Measurements from ENCODE around the gene STXBP4.

Gene STXBP4

DNA sequence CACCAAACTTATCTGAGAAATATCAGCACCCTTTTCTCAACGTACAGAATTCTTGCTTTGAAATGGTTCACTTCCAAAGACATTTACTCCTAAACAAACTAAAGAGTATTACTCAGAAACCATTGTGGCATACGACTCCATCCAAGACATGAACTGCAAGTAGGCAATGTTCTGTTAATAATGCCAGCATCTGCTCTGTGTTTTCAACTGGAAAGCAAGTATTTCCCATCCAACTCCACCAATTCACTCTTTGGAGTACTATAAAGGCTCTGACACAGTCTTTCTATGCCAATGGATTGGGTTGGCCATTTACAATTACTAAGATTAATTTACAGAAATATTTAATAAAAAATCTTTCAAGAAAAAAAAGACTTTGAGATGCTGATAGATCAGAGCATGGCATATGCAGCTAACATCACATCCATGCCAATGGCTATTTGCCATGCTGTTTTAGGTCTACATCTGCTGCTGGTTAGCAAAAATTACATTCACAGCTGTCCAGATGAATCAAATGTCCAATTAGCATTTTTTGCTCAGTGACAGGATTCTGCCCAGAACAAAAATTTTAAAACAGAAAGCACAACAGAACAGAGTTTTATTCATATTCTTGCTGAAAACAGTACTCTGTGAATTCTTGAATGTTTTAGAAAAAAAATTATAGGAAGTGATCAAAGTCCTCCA lies 230.3 kb downstream of the STXBP4 start:
- Histone ChIP-seq H3K79me2 (ENCODE audit: insufficient read depth, low read length) (no peaks in the 10 kb centered on the region), H3K9ac (ENCODE audit: low read length) (no peak overlapping the region), H3K9me2 (ENCODE audit: low read depth, low read length) (no peaks in the 10 kb centered on the region), H3K27ac (ENCODE audit: low read depth, low read length, poor library complexity, severe bottlenecking) (no peak overlapping the region), H3K4me1 (ENCODE audit: insufficient read depth, low read length, severe bottlenecking) (no peaks in the 10 kb centered on the region), H4K20me1 (ENCODE audit: insufficient read depth, low read length) (no peaks in the 10 kb centered on the region), H3F3A (ENCODE audit: insufficient read depth, low read length) (no peaks in the 10 kb centered on the region), H3K27me3 (ENCODE audit: insufficient read depth, low read length) (no peaks in the 10 kb centered on the region), H2AFZ (ENCODE audit: low read length) (no peak overlapping the region), H3K36me3 (ENCODE audit: insufficient read depth, low read length) (no peaks in the 10 kb centered on the region), H3K9me3 (ENCODE audit: low read length) (no peaks in the 10 kb centered on the region), H3K4me3 (ENCODE audit: low read depth, low read length, poor library complexity, severe bottlenecking) (no peak overlapping the region), H3K4me2 (ENCODE audit: low read length) (no peak overlapping the region)
- TF ChIP-seq EZH2 (IDR thresholded peaks at IDR 0.05; ENCODE audit: borderline replicate concordance, low read length) (no peak), CTCF (IDR thresholded peaks at IDR 0.05; ENCODE audit: low read length) (no peak)

DNA sequence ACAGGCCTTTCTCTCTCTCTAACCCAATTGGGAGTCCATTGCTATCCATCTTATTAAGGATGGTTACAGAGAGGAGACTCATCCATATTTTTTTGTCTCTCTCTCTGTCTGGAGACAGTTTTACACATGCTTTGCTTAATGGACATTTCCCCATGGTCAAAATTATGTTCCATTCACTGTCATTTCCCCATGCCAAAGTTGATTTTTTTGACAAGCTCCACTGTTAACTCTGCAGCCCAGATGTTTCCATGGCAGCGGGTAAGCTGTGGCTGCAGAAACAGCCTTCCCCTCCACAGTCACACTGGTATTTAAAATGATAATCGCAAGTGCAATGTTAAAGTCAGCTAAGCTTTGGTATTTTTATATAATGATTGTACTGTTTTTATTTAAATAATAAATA lies 232.3 kb downstream of the STXBP4 start:
- no peak for TF ChIP-seq EZH2 (IDR thresholded peaks at IDR 0.05; ENCODE audit: borderline replicate concordance, low read length)
- TF ChIP-seq CTCF (IDR thresholded peaks at IDR 0.05; ENCODE audit: low read length): no peak
- no peaks in the 10 kb centered on the region for H3K27me3 ChIP-seq (ENCODE audit: insufficient read depth, low read length)
- no peaks in the 10 kb centered on the region for H3K4me1 ChIP-seq (ENCODE audit: insufficient read depth, low read length, severe bottlenecking)
- no peaks in the 10 kb centered on the region for H3K9me3 ChIP-seq (ENCODE audit: low read length)
- no peaks in the 10 kb centered on the region for H3K79me2 ChIP-seq (ENCODE audit: insufficient read depth, low read length)
- no peaks in the 10 kb centered on the region for H3F3A ChIP-seq (ENCODE audit: insufficient read depth, low read length)
- H3K4me3 ChIP-seq (ENCODE audit: low read depth, low read length, poor library complexity, severe bottlenecking): no peak overlapping the region
- H4K20me1 ChIP-seq (ENCODE audit: insufficient read depth, low read length): no peaks in the 10 kb centered on the region
- no peak overlapping the region for H3K9ac ChIP-seq (ENCODE audit: low read length)
- H3K36me3 ChIP-seq (ENCODE audit: insufficient read depth, low read length): no peaks in the 10 kb centered on the region
- no peaks in the 10 kb centered on the region for H3K9me2 ChIP-seq (ENCODE audit: low read depth, low read length)
- H3K27ac ChIP-seq (ENCODE audit: low read depth, low read length, poor library complexity, severe bottlenecking): no peak overlapping the region
- H3K4me2 ChIP-seq (ENCODE audit: low read length): no peak overlapping the region
- H2AFZ ChIP-seq (ENCODE audit: low read length): no peak overlapping the region

- H3F3A ChIP-seq (ENCODE audit: insufficient read depth, low read length): no peaks in the 10 kb centered on the region
- no peaks in the 10 kb centered on the region for H3K79me2 ChIP-seq (ENCODE audit: insufficient read depth, low read length)
- H4K20me1 ChIP-seq (ENCODE audit: insufficient read depth, low read length): no peaks in the 10 kb centered on the region
- no peaks in the 10 kb centered on the region for H3K9me3 ChIP-seq (ENCODE audit: low read length)
- no peak for TF ChIP-seq EZH2 (IDR thresholded peaks at IDR 0.05; ENCODE audit: borderline replicate concordance, low read length)
- no peak for TF ChIP-seq CTCF (IDR thresholded peaks at IDR 0.05; ENCODE audit: low read length)
- no peak overlapping the region for H2AFZ ChIP-seq (ENCODE audit: low read length)
- no peaks in the 10 kb centered on the region for H3K4me1 ChIP-seq (ENCODE audit: insufficient read depth, low read length, severe bottlenecking)
- no peaks in the 10 kb centered on the region for H3K9me2 ChIP-seq (ENCODE audit: low read depth, low read length)
- H3K4me2 ChIP-seq (ENCODE audit: low read length): no peak overlapping the region
- no peak overlapping the region for H3K27ac ChIP-seq (ENCODE audit: low read depth, low read length, poor library complexity, severe bottlenecking)
- H3K9ac ChIP-seq (ENCODE audit: low read length): no peak overlapping the region
- no peaks in the 10 kb centered on the region for H3K36me3 ChIP-seq (ENCODE audit: insufficient read depth, low read length)
- H3K4me3 ChIP-seq (ENCODE audit: low read depth, low read length, poor library complexity, severe bottlenecking): no peak overlapping the region
- no peaks in the 10 kb centered on the region for H3K27me3 ChIP-seq (ENCODE audit: insufficient read depth, low read length)
These were observed 232.9 kb downstream of the STXBP4 start for GRCh38 chr17:55201308-55201932.

Measured in OCI-LY1 (cell line).